Kidney capillary endothelial cell (primary cell): ENCODE results near the gene CACNA1C.

Experiments used
- DNase-seq: peaks from one replicate; pipeline ENCODE4 v3.0.0-alpha.2; 2018; ENCODE audit warnings: low spot score

CACNA1C gene

GRCh38 chr12:2391740-2392331 lies 339.0 kb downstream of the CACNA1C start:
- DNase-seq: no peak

- no peak for DNase-seq
These were observed 340.2 kb downstream of the CACNA1C start for GRCh38 chr12:2393016-2393415.

- DNase-seq: no peak
These were observed 341.2 kb downstream of the CACNA1C start for GRCh38 chr12:2393996-2394395.

GRCh38 chr12:2395354-2395977 lies 342.7 kb downstream of the CACNA1C start:
- DNase-seq: peak; percentile 28

- no peak for DNase-seq
These were observed 343.7 kb downstream of the CACNA1C start for GRCh38 chr12:2396448-2396871.

GRCh38 chr12:2397356-2398045 lies 344.7 kb downstream of the CACNA1C start:
- peak; percentile 60 for DNase-seq

GRCh38 chr12:2401040-2401439 lies 348.3 kb downstream of the CACNA1C start:
- DNase-seq: no peak

GRCh38 chr12:2402073-2402579 lies 349.3 kb downstream of the CACNA1C start:
- DNase-seq: no peak

GRCh38 chr12:2403221-2403976 lies 350.6 kb downstream of the CACNA1C start:
- DNase-seq: no peak

GRCh38 chr12:2405039-2405438 lies 352.3 kb downstream of the CACNA1C start:
- no peak for DNase-seq

GRCh38 chr12:2406903-2407302 lies 354.1 kb downstream of the CACNA1C start:
- no peak for DNase-seq

GRCh38 chr12:2408262-2408661 lies 355.5 kb downstream of the CACNA1C start:
- DNase-seq: no peak

- no peak for DNase-seq
These were observed 357.0 kb downstream of the CACNA1C start for GRCh38 chr12:2409656-2410265.

- no peak for DNase-seq
These were observed 357.7 kb downstream of the CACNA1C start for GRCh38 chr12:2410496-2410895.

- DNase-seq: no peak
These were observed 358.2 kb downstream of the CACNA1C start for GRCh38 chr12:2411011-2411410.

- no peak for DNase-seq
These were observed 359.0 kb downstream of the CACNA1C start for GRCh38 chr12:2411616-2412304.

- DNase-seq: no peak
These were observed 359.5 kb downstream of the CACNA1C start for GRCh38 chr12:2412305-2412643.

- DNase-seq: no peak
These were observed 360.5 kb downstream of the CACNA1C start for GRCh38 chr12:2413301-2413700.

- no peak for DNase-seq
These were observed 361.4 kb downstream of the CACNA1C start for GRCh38 chr12:2413999-2414792.

GRCh38 chr12:2414810-2415567 lies 362.2 kb downstream of the CACNA1C start:
- DNase-seq: no peak
